Measurements from ENCODE around the gene MRPS30. TPM values are rescaled to one million over a fixed set of nuclear protein-coding genes. Genes with fewer than 3 reads are reported as not detected.
"Not testable (repeated sequence)": the region's sequence is repeated elsewhere in the genome, so short reads cannot be mapped to it uniquely, and the experiment has no call there.

MRPS30 gene
- total RNA-seq, 1 donor from 2014 or later, result 44.1 TPM

DNA sequence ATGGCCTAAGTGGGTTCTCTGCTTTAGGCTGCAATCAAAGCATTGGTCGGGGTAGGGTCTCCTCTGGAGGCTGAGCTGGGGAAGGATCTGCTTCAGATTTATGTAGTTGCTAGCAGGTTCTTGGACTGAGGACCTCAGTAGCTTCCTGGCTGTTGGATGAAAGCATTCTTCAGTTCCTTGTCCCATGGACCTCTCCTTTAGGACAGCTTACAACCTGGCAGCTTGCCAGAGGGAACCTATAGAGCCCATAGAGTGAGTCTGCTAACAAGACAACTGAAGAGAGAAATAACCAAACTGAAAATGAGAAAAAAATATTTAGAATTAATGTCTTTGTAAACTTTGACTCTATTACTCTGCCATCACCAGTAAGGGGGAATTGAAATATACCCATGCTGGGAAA lies 12.4 kb downstream of the MRPS30 start:
- DNase-seq (ENCODE audit: low read depth) (no peak), FAIRE-seq (no peak)
- no peak overlapping the region for H2AFZ ChIP-seq (ENCODE audit: low read depth, low read length)
- no peaks in the 10 kb centered on the region for H3K4me1 ChIP-seq (ENCODE audit: insufficient read depth, low read length)
- H3K4me3 Mint-ChIP-seq (ENCODE audit: unreplicated experiment), result no peak overlapping the region
- H3K27ac Mint-ChIP-seq (ENCODE audit: unreplicated experiment), result no peak overlapping the region
- H3K9me3 Mint-ChIP-seq (ENCODE audit: unreplicated experiment), result peaks cover 4% of the 10 kb centered on the region
- H3K36me3 ChIP-seq (ENCODE audit: insufficient read depth, low read length), result peaks cover 13% of the 10 kb centered on the region
- no peak overlapping the region for H3K27ac ChIP-seq (ENCODE audit: low read depth, low read length)
- H4K20me1 ChIP-seq (ENCODE audit: insufficient read depth, low read length), result no peaks in the 10 kb centered on the region
- no peaks in the 10 kb centered on the region for H3K27me3 Mint-ChIP-seq (ENCODE audit: low read depth, unreplicated experiment)
- no peaks in the 10 kb centered on the region for H3K9me3 ChIP-seq (ENCODE audit: insufficient read depth, low read depth, low read length)
- H3K4me3 ChIP-seq (ENCODE audit: insufficient read depth, low read depth, low read length), result no peak overlapping the region
- TF ChIP-seq EZH2 (IDR thresholded peaks at IDR 0.05; ENCODE audit: insufficient read depth, low read length), result no peak
- TF ChIP-seq, protein P1, sequence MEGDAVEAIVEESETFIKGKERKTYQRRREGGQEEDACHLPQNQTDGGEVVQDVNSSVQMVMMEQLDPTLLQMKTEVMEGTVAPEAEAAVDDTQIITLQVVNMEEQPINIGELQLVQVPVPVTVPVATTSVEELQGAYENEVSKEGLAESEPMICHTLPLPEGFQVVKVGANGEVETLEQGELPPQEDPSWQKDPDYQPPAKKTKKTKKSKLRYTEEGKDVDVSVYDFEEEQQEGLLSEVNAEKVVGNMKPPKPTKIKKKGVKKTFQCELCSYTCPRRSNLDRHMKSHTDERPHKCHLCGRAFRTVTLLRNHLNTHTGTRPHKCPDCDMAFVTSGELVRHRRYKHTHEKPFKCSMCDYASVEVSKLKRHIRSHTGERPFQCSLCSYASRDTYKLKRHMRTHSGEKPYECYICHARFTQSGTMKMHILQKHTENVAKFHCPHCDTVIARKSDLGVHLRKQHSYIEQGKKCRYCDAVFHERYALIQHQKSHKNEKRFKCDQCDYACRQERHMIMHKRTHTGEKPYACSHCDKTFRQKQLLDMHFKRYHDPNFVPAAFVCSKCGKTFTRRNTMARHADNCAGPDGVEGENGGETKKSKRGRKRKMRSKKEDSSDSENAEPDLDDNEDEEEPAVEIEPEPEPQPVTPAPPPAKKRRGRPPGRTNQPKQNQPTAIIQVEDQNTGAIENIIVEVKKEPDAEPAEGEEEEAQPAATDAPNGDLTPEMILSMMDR (IDR thresholded peaks at IDR 0.05; ENCODE audit: insufficient read depth, low read depth, low read length), result no peak
- no peak overlapping the region for H3K4me2 ChIP-seq (ENCODE audit: low read length)
- peaks cover 2% of the 10 kb centered on the region for H3K36me3 Mint-ChIP-seq (ENCODE audit: low read depth, unreplicated experiment)
- no peaks in the 10 kb centered on the region for H3K4me1 Mint-ChIP-seq (ENCODE audit: low read depth, unreplicated experiment)
- no peaks in the 10 kb centered on the region for H3K79me2 ChIP-seq (ENCODE audit: insufficient read depth, low read length)
- H3K27me3 ChIP-seq (ENCODE audit: insufficient read depth, low read length), result no peaks in the 10 kb centered on the region
- H3K9ac ChIP-seq (ENCODE audit: low read length), result no peak overlapping the region

DNA sequence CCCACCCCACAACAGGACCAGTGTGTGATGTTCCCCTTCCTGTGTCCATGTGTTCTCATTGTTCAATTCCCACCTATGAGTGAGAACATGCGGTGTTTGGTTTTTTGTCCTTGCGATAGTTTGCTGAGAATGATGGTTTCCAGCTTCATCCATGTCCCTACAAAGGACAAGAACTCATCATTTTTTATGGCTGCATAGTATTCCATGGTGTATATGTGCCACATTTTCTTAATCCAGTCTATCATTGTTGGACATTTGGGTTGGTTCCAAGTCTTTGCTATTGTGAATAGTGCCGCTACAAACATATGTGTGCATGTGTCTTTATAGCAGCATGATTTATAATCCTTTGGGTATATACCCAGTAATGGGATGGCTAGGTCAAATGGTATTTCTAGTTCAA lies 15.9 kb downstream of the MRPS30 start:
- not testable (repeated sequence) for DNase-seq (ENCODE audit: low read depth); H3K27ac ChIP-seq (ENCODE audit: low read depth, low read length); H3K9ac ChIP-seq (ENCODE audit: low read length); H3K9me3 ChIP-seq (ENCODE audit: insufficient read depth, low read depth, low read length); H3K4me3 Mint-ChIP-seq (ENCODE audit: unreplicated experiment); H3K27ac Mint-ChIP-seq (ENCODE audit: unreplicated experiment); H3K4me3 ChIP-seq (ENCODE audit: insufficient read depth, low read depth, low read length); H4K20me1 ChIP-seq (ENCODE audit: insufficient read depth, low read length); H3K79me2 ChIP-seq (ENCODE audit: insufficient read depth, low read length); H3K36me3 Mint-ChIP-seq (ENCODE audit: low read depth, unreplicated experiment); FAIRE-seq; H3K4me2 ChIP-seq (ENCODE audit: low read length); H3K36me3 ChIP-seq (ENCODE audit: insufficient read depth, low read length); H3K4me1 ChIP-seq (ENCODE audit: insufficient read depth, low read length); H3K9me3 Mint-ChIP-seq (ENCODE audit: unreplicated experiment); H3K4me1 Mint-ChIP-seq (ENCODE audit: low read depth, unreplicated experiment); H3K27me3 ChIP-seq (ENCODE audit: insufficient read depth, low read length); H2AFZ ChIP-seq (ENCODE audit: low read depth, low read length); H3K27me3 Mint-ChIP-seq (ENCODE audit: low read depth, unreplicated experiment)

DNA sequence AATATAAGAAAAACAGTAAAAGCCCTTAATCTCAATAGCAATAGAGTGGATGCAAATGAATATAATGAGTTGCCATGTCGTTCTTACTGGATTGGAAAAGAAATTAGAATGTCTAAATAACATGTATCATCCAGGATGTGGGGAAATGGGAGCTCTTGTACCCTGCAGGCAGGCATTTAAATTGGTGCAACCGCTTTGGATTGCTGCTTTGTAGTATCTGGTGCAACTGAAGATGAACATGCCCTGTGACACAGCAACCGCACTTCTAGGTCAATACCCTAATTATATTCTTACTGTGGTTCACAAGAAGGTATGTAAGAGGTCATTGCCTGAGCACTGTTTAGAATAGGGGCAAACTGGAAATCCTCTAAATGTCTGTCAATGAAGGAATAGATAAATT lies 18.9 kb downstream of the MRPS30 start:
- H3K79me2 ChIP-seq (ENCODE audit: insufficient read depth, low read length), result no peaks in the 10 kb centered on the region
- no peak for FAIRE-seq
- no peaks in the 10 kb centered on the region for H3K27me3 ChIP-seq (ENCODE audit: insufficient read depth, low read length)
- H3K27ac ChIP-seq (ENCODE audit: low read depth, low read length), result no peak overlapping the region
- Mint-ChIP-seq H3K4me3 (ENCODE audit: unreplicated experiment) (no peak overlapping the region), H3K27ac (ENCODE audit: unreplicated experiment) (no peak overlapping the region), H3K4me1 (ENCODE audit: low read depth, unreplicated experiment) (no peaks in the 10 kb centered on the region), H3K36me3 (ENCODE audit: low read depth, unreplicated experiment) (peaks cover 2% of the 10 kb centered on the region), H3K27me3 (ENCODE audit: low read depth, unreplicated experiment) (no peaks in the 10 kb centered on the region), H3K9me3 (ENCODE audit: unreplicated experiment) (peaks cover 4% of the 10 kb centered on the region)
- no peaks in the 10 kb centered on the region for H4K20me1 ChIP-seq (ENCODE audit: insufficient read depth, low read length)
- H3K4me1 ChIP-seq (ENCODE audit: insufficient read depth, low read length), result no peaks in the 10 kb centered on the region
- no peak overlapping the region for H3K4me2 ChIP-seq (ENCODE audit: low read length)
- H3K9me3 ChIP-seq (ENCODE audit: insufficient read depth, low read depth, low read length), result no peaks in the 10 kb centered on the region
- TF ChIP-seq EZH2 (IDR thresholded peaks at IDR 0.05; ENCODE audit: insufficient read depth, low read length), result no peak
- TF ChIP-seq, protein P1 (IDR thresholded peaks at IDR 0.05; ENCODE audit: insufficient read depth, low read depth, low read length), result no peak
- no peak for DNase-seq (ENCODE audit: low read depth)
- no peak overlapping the region for H2AFZ ChIP-seq (ENCODE audit: low read depth, low read length)
- no peak overlapping the region for H3K9ac ChIP-seq (ENCODE audit: low read length)
- H3K36me3 ChIP-seq (ENCODE audit: insufficient read depth, low read length), result no peaks in the 10 kb centered on the region
- no peak overlapping the region for H3K4me3 ChIP-seq (ENCODE audit: insufficient read depth, low read depth, low read length)

All from astrocyte (in vitro differentiated cells and primary cell).